ENCODE data around the gene MAPKAPK2. TPM values are rescaled to one million over a fixed set of nuclear protein-coding genes. Genes with fewer than 3 reads are reported as not detected.
A peak's percentile ranks its signal among the peaks of the same experiment; 100 is the strongest.

The MAPKAPK2 gene
- total RNA-seq, 4 donors from 2014 or later, result 115 to 207 (median 140) TPM

DNA sequence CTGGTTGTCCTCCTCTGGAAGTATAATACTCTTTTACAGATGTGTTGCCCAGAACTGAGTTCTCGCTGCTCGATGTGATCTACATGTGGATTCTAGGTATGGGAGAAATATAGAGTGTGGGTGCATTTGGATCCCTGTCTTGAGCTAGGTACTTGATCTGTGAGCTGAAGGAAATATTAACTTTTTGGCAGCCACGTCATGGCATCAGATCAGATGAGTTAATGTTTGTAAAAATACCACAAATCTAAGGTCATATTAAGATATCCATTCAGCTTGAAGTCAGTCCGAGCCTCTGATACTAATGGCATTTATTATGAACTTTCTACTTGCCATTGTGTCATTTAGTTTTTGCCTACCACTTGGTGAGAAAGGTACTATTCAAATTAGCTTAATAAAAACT, 24.6 kb downstream of the MAPKAPK2 start:
- intact Hi-C loops (cut with DNase I; ENCODE audit: low total_unique reads), result no loop called here
- TF ChIP-seq, protein P1, sequence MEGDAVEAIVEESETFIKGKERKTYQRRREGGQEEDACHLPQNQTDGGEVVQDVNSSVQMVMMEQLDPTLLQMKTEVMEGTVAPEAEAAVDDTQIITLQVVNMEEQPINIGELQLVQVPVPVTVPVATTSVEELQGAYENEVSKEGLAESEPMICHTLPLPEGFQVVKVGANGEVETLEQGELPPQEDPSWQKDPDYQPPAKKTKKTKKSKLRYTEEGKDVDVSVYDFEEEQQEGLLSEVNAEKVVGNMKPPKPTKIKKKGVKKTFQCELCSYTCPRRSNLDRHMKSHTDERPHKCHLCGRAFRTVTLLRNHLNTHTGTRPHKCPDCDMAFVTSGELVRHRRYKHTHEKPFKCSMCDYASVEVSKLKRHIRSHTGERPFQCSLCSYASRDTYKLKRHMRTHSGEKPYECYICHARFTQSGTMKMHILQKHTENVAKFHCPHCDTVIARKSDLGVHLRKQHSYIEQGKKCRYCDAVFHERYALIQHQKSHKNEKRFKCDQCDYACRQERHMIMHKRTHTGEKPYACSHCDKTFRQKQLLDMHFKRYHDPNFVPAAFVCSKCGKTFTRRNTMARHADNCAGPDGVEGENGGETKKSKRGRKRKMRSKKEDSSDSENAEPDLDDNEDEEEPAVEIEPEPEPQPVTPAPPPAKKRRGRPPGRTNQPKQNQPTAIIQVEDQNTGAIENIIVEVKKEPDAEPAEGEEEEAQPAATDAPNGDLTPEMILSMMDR (IDR thresholded peaks at IDR 0.05 in 4 of 5, conservative IDR thresholded peaks at IDR 0.05 in 1 of 5), result no peak
- TF ChIP-seq POLR2A (IDR thresholded peaks at IDR 0.05), result no peak
- H3K4me3 ChIP-seq, result no peak overlapping the region

DNA sequence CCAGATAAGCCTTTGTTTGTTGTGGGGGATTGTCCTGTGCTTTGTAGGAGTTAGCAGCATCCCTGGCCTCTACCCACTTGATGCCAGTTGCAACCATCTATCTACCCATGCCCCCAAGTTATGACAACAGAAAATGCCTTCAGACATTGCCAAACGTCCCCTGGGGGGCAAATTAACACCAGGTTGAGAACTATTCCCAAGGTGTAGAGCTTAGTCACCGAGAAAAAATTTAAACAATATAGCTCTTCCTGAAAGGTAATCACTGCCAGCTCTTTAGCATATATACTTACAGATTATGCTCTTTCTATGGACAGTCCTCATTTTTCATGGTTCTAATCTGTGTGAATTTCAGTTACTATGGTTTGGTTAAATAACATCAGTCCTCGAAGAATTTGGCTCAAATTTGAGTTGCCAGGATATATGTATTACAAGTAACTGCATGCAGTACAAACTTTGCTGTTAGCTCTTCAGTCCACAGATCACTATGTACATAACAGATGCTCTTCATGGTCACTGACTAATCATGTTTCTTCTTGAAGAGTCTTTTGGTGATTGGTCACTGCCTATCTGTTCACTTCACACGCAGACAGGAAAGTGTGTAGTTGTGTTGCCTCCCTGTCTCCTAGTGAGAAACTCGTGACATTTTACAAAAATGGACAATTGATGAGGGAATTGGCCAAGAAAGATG, 25.2 kb downstream of the MAPKAPK2 start:
- H3K4me1 ChIP-seq, result peaks cover 96 to 98% of the 10 kb centered on the region in 2 donors
- no peak for ATAC-seq
- intact Hi-C loops (cut with DNase I; ENCODE audit: low total_unique reads), result no loop called here

More for the DNA sequence above, 24.6 kb downstream of the MAPKAPK2 start:
- Histone ChIP-seq H3K27me3 (no peaks in the 10 kb centered on the region), H3K27ac (peak overlapping the region; percentile 93 to 98 (median 96)), H3K36me3 (no peaks in the 10 kb centered on the region), H3K4me1 (peaks cover 96 to 98% of the 10 kb centered on the region in 2 donors), H3K9me3 (no peaks in the 10 kb centered on the region)
- ATAC-seq, result no peak
- no peak for DNase-seq
- in situ Hi-C loops (cut with MboI; ENCODE audit: low sequenced_read_pairs in 4 of 4), result loop anchor here in 2 of 4 donors (25.0 kb wide), 2 partner anchors 603 to 628 kb away; partner anchors contain the start of gene CD55 (in 1 of the 2)

DNA sequence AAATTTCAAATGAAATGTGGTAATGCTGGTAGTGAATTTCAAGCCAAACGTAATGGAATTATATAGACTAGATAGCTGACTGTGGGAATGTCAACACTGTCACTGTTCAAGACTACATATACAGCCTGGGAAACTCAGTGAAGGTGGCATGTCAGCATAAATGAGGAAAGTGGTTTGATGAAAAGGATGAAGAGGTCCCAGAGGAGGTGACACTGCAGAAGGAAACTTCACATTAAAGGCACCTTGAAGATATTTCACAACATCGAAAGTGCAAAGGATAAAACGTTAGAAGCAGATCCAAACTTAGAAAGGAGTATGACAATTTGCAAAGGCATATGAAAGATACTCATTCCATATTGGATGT, 25.7 kb downstream of the MAPKAPK2 start:
- Histone ChIP-seq H3K4me3 (no peak overlapping the region), H3K4me1 (peaks cover 96 to 98% of the 10 kb centered on the region in 2 donors), H3K27ac (peak overlapping the region; percentile 43 to 98 (median 95)), H3K36me3 (no peaks in the 10 kb centered on the region), H3K9me3 (no peaks in the 10 kb centered on the region), H3K27me3 (no peaks in the 10 kb centered on the region)
- intact Hi-C loops (cut with DNase I; ENCODE audit: low total_unique reads), result no loop called here
- DNase-seq (no peak), ATAC-seq (no peak)
- TF ChIP-seq POLR2A (IDR thresholded peaks at IDR 0.05), result no peak
- TF ChIP-seq, protein P1 (IDR thresholded peaks at IDR 0.05 in 4 of 5, conservative IDR thresholded peaks at IDR 0.05 in 1 of 5), result no peak
- in situ Hi-C loops (cut with MboI; ENCODE audit: low sequenced_read_pairs in 4 of 4), result loop anchor here in 2 of 4 donors (25.0 kb wide), 2 partner anchors 602 to 627 kb away; partner anchors contain the start of gene CD55 (in 1 of the 2)

More for the DNA sequence above, 25.2 kb downstream of the MAPKAPK2 start:
- Histone ChIP-seq H3K4me3 (no peak overlapping the region), H3K9me3 (no peaks in the 10 kb centered on the region), H3K27me3 (no peaks in the 10 kb centered on the region), H3K36me3 (no peaks in the 10 kb centered on the region), H3K27ac (peak overlapping the region; percentile 43 to 98 (median 95))
- in situ Hi-C loops (cut with MboI; ENCODE audit: low sequenced_read_pairs in 4 of 4), result loop anchor here in 2 of 4 donors (25.0 kb wide), 2 partner anchors 602 to 627 kb away; partner anchors contain the start of gene CD55 (in 1 of the 2)
- TF ChIP-seq, protein P1 (IDR thresholded peaks at IDR 0.05 in 4 of 5, conservative IDR thresholded peaks at IDR 0.05 in 1 of 5), result no peak
- no peak for TF ChIP-seq POLR2A (IDR thresholded peaks at IDR 0.05)
- DNase-seq, result no peak

DNA sequence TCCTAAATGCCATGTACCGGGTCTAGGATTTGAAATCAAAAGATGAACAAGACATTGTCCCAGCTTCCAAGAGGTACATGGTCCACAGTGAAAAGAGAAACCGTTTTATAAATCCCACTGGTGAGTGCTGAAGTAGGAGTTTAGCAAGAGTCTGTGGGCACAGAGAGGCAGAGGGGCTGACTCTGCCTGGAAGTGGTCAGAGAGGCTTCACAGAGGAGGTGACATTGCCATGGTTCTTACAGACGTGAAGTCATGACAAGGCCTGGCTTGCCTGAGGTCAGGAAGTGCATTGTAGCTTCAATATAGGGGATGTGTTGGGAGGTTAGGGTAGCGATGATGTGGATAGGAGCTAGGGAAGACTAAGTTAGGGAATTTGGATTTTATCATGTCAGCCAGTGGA, 28.4 kb downstream of the MAPKAPK2 start:
- Histone ChIP-seq H3K4me1 (peaks cover 96 to 97% of the 10 kb centered on the region in 2 donors), H3K9me3 (no peaks in the 10 kb centered on the region), H3K36me3 (no peaks in the 10 kb centered on the region), H3K4me3 (no peak overlapping the region), H3K27me3 (no peaks in the 10 kb centered on the region), H3K27ac (peak overlapping the region; percentile 76 to 97 (median 85))
- intact Hi-C loops (cut with DNase I; ENCODE audit: low total_unique reads) (no loop called here), in situ Hi-C loops (cut with MboI; ENCODE audit: low sequenced_read_pairs in 4 of 4) (loop anchor here in 2 of 4 donors (25.0 kb wide), 2 partner anchors 599 to 624 kb away; partner anchors contain the start of gene CD55 (in 1 of the 2))
- no peak for ATAC-seq
- no peak for DNase-seq
- TF ChIP-seq, protein P1 (IDR thresholded peaks at IDR 0.05 in 4 of 5, conservative IDR thresholded peaks at IDR 0.05 in 1 of 5), result no peak
- TF ChIP-seq POLR2A (IDR thresholded peaks at IDR 0.05), result no peak
